Effector memory CD8-positive, alpha-beta T cell (primary cell): ENCODE measurements around the gene SH3BP4.
"Not testable (repeated sequence)": the region's sequence is repeated elsewhere in the genome, so short reads cannot be mapped to it uniquely, and the experiment has no call there.

Source experiments
- ATAC-seq: fragments of 150-1000 bp; cut with Tn5 transposase; replicated peaks from 2 replicates; pipeline ENCODE4 v1.10.0; 2021; ENCODE audit warnings: mild to moderate bottlenecking, moderate library complexity
- DNase-seq, 3 experiments: peaks; one replicate each; pipeline ENCODE4 v3.0.0; 2021
- H3K27ac Mint-ChIP-seq, 2 donors: one replicate each; pipeline ENCODE4 v1.8.0; 2022; ENCODE audit warnings: mild to moderate bottlenecking in 2 of 2, mixed read lengths in 2 of 2, moderate library complexity in 2 of 2
- H3K27me3 Mint-ChIP-seq, 2 donors: one replicate each; pipeline ENCODE4 v1.8.0; 2022; ENCODE audit warnings: mixed read lengths in 2 of 2
- H3K36me3 Mint-ChIP-seq: one replicate; pipeline ENCODE4 v1.8.0; 2022; ENCODE audit warnings: mild to moderate bottlenecking, moderate library complexity, mixed read lengths; ENCODE audit not compliant: insufficient read depth
- H3K4me1 Mint-ChIP-seq, 2 donors: one replicate each; pipeline ENCODE4 v1.8.0; 2022; ENCODE audit warnings: low read depth in 2 of 2, mixed read lengths in 2 of 2
- H3K4me3 Mint-ChIP-seq, 2 donors: one replicate each; pipeline ENCODE4 v1.8.0; 2022; ENCODE audit warnings: mild to moderate bottlenecking in 2 of 2, mixed read lengths in 2 of 2, moderate library complexity in 2 of 2
- H3K9me3 Mint-ChIP-seq, 2 donors: one replicate each; pipeline ENCODE4 v1.8.0; 2022; ENCODE audit warnings: mixed read lengths in 2 of 2

Gene SH3BP4

GRCh38 chr2:235057616-235058015 lies 105.8 kb downstream of the SH3BP4 start:
- H3K27ac Mint-ChIP-seq, ATAC-seq, H3K36me3 Mint-ChIP-seq, H3K9me3 Mint-ChIP-seq, H3K4me3 Mint-ChIP-seq, DNase-seq, H3K4me1 Mint-ChIP-seq: not testable (repeated sequence)
- H3K27me3 Mint-ChIP-seq, result peaks cover 53 to 72% of the 10 kb centered on the region in 2 donors

- no peaks in the 10 kb centered on the region for H3K4me1 Mint-ChIP-seq
- H3K27ac Mint-ChIP-seq, result no peak overlapping the region
- no peaks in the 10 kb centered on the region for H3K36me3 Mint-ChIP-seq
- H3K4me3 Mint-ChIP-seq, result no peak overlapping the region
- DNase-seq (no peak), ATAC-seq (no peak)
- peaks cover 51 to 83% of the 10 kb centered on the region in 2 donors for H3K27me3 Mint-ChIP-seq
- H3K9me3 Mint-ChIP-seq, result no peaks in the 10 kb centered on the region
Measured at GRCh38 chr2:235059161-235059560, 107.3 kb downstream of the SH3BP4 start.

- DNase-seq (no peak), ATAC-seq (no peak)
- Mint-ChIP-seq H3K27me3 (peaks cover 45 to 70% of the 10 kb centered on the region in 2 donors), H3K36me3 (no peaks in the 10 kb centered on the region), H3K9me3 (no peaks in the 10 kb centered on the region), H3K27ac (no peak overlapping the region), H3K4me3 (no peak overlapping the region), H3K4me1 (no peaks in the 10 kb centered on the region)
Measured at GRCh38 chr2:235061656-235062055, 109.8 kb downstream of the SH3BP4 start.

- Mint-ChIP-seq H3K36me3 (no peaks in the 10 kb centered on the region), H3K27me3 (peaks cover 46 to 65% of the 10 kb centered on the region in 2 donors), H3K4me1 (no peaks in the 10 kb centered on the region), H3K27ac (no peak overlapping the region), H3K9me3 (no peaks in the 10 kb centered on the region), H3K4me3 (no peak overlapping the region)
- ATAC-seq (no peak), DNase-seq (no peak)
Measured at GRCh38 chr2:235063471-235063961, 111.7 kb downstream of the SH3BP4 start.

GRCh38 chr2:235064976-235065375 lies 113.2 kb downstream of the SH3BP4 start:
- DNase-seq, result no peak
- Mint-ChIP-seq H3K27me3 (peaks cover 46 to 65% of the 10 kb centered on the region in 2 donors), H3K9me3 (no peaks in the 10 kb centered on the region), H3K4me3 (no peak overlapping the region), H3K36me3 (no peaks in the 10 kb centered on the region), H3K27ac (no peak overlapping the region), H3K4me1 (no peaks in the 10 kb centered on the region)
- ATAC-seq, result no peak

GRCh38 chr2:235066490-235066889 lies 114.7 kb downstream of the SH3BP4 start:
- DNase-seq (no peak), ATAC-seq (no peak)
- Mint-ChIP-seq H3K36me3 (no peaks in the 10 kb centered on the region), H3K4me3 (no peak overlapping the region), H3K4me1 (no peaks in the 10 kb centered on the region), H3K27me3 (peaks cover 34 to 65% of the 10 kb centered on the region in 2 donors), H3K27ac (peak overlapping the region in 1 of 2 donors; percentile 59), H3K9me3 (no peaks in the 10 kb centered on the region)

GRCh38 chr2:235066895-235067294 lies 115.1 kb downstream of the SH3BP4 start:
- DNase-seq (no peak), ATAC-seq (no peak)
- no peaks in the 10 kb centered on the region for H3K4me1 Mint-ChIP-seq
- H3K36me3 Mint-ChIP-seq, result no peaks in the 10 kb centered on the region
- no peak overlapping the region for H3K4me3 Mint-ChIP-seq
- H3K9me3 Mint-ChIP-seq, result no peaks in the 10 kb centered on the region
- peaks cover 32 to 65% of the 10 kb centered on the region in 2 donors for H3K27me3 Mint-ChIP-seq
- no peak overlapping the region for H3K27ac Mint-ChIP-seq

GRCh38 chr2:235068701-235069100 lies 116.9 kb downstream of the SH3BP4 start:
- Mint-ChIP-seq H3K36me3 (no peaks in the 10 kb centered on the region), H3K27ac (no peak overlapping the region), H3K27me3 (peaks cover 35 to 58% of the 10 kb centered on the region in 2 donors), H3K4me1 (no peaks in the 10 kb centered on the region), H3K9me3 (no peaks in the 10 kb centered on the region), H3K4me3 (no peak overlapping the region)
- DNase-seq, result no peak
- ATAC-seq, result no peak

GRCh38 chr2:235070063-235070706 lies 118.4 kb downstream of the SH3BP4 start:
- Mint-ChIP-seq H3K27ac (no peak overlapping the region), H3K27me3 (peaks cover 26 to 44% of the 10 kb centered on the region in 2 donors), H3K4me1 (no peaks in the 10 kb centered on the region), H3K9me3 (no peaks in the 10 kb centered on the region), H3K4me3 (no peak overlapping the region), H3K36me3 (no peaks in the 10 kb centered on the region)
- ATAC-seq (no peak), DNase-seq (no peak)

GRCh38 chr2:235073868-235074413 lies 122.1 kb downstream of the SH3BP4 start:
- Mint-ChIP-seq H3K9me3 (no peaks in the 10 kb centered on the region), H3K36me3 (no peaks in the 10 kb centered on the region), H3K27me3 (peaks cover 17 to 35% of the 10 kb centered on the region in 2 donors), H3K27ac (no peak overlapping the region), H3K4me1 (no peaks in the 10 kb centered on the region), H3K4me3 (no peak overlapping the region)
- DNase-seq (no peak), ATAC-seq (no peak)

- H3K27ac Mint-ChIP-seq, result no peak overlapping the region
- no peaks in the 10 kb centered on the region for H3K9me3 Mint-ChIP-seq
- H3K36me3 Mint-ChIP-seq, result no peaks in the 10 kb centered on the region
- ATAC-seq (no peak), DNase-seq (no peak)
- H3K27me3 Mint-ChIP-seq, result peaks cover 4% of the 10 kb centered on the region in 2 donors
- H3K4me3 Mint-ChIP-seq, result no peak overlapping the region
- H3K4me1 Mint-ChIP-seq, result no peaks in the 10 kb centered on the region
Measured at GRCh38 chr2:235077046-235077445, 125.2 kb downstream of the SH3BP4 start.

GRCh38 chr2:235078182-235078581 lies 126.4 kb downstream of the SH3BP4 start:
- no peak overlapping the region for H3K4me3 Mint-ChIP-seq
- no peaks in the 10 kb centered on the region for H3K27me3 Mint-ChIP-seq
- no peaks in the 10 kb centered on the region for H3K9me3 Mint-ChIP-seq
- H3K36me3 Mint-ChIP-seq, result no peaks in the 10 kb centered on the region
- no peak overlapping the region for H3K27ac Mint-ChIP-seq
- ATAC-seq (no peak), DNase-seq (no peak)
- no peaks in the 10 kb centered on the region for H3K4me1 Mint-ChIP-seq

GRCh38 chr2:235078914-235079472 lies 127.2 kb downstream of the SH3BP4 start:
- Mint-ChIP-seq H3K27ac (no peak overlapping the region), H3K4me1 (no peaks in the 10 kb centered on the region), H3K9me3 (no peaks in the 10 kb centered on the region), H3K36me3 (no peaks in the 10 kb centered on the region), H3K27me3 (peaks cover under 1% of the 10 kb centered on the region in 2 donors), H3K4me3 (no peak overlapping the region)
- ATAC-seq, result no peak
- DNase-seq, result no peak

- peaks cover 9 to 11% of the 10 kb centered on the region in 2 donors for H3K27me3 Mint-ChIP-seq
- no peak for DNase-seq
- H3K4me3 Mint-ChIP-seq, result no peak overlapping the region
- no peak overlapping the region for H3K27ac Mint-ChIP-seq
- H3K9me3 Mint-ChIP-seq, result no peaks in the 10 kb centered on the region
- H3K36me3 Mint-ChIP-seq, result no peaks in the 10 kb centered on the region
- no peaks in the 10 kb centered on the region for H3K4me1 Mint-ChIP-seq
- ATAC-seq, result no peak
Measured at GRCh38 chr2:235080101-235080500, 128.3 kb downstream of the SH3BP4 start.
